Psoas muscle (tissue), 8 donors: ENCODE measurements around the gene GRID2. TPM values are rescaled to one million over a fixed set of nuclear protein-coding genes. Genes with fewer than 3 reads are reported as not detected.

ENCODE experiments used
- ATAC-seq, 4 donors: fragments of 200-7000 bp; cut with Tn5 transposase; one replicate each; pipeline ENCODE4 v1.9.1; 2020; ENCODE audit warnings: moderate library complexity in 3 of 4, mild to moderate bottlenecking in 2 of 4
- DNase-seq, 2 donors: peaks; one replicate each; pipeline ENCODE4 v3.0.0-alpha.2; 2020
- H3K27ac ChIP-seq: fragments of 200-600 bp; one replicate; pipeline ENCODE4 v1.8.0; 2022
- H3K27me3 ChIP-seq, 3 donors: fragments of 200-600 bp in 1 of 3; one replicate each; pipeline versions ENCODE4 v1.6.1 to v1.8.0; 2013 to 2022; ENCODE audit warnings: low read length in 2 of 3, mild to moderate bottlenecking in 2 of 3, moderate library complexity in 1 of 3; ENCODE audit not compliant: insufficient read depth in 3 of 3
- H3K36me3 ChIP-seq, 2 donors: fragments of 200-600 bp in 1 of 2; one replicate each; pipeline versions ENCODE4 v1.6.1 to v1.8.0; 2013 to 2022; ENCODE audit warnings: low read depth in 1 of 2, mild to moderate bottlenecking in 1 of 2, moderate library complexity in 1 of 2; ENCODE audit not compliant: insufficient read depth in 1 of 2
- H3K4me1 ChIP-seq: fragments of 200-600 bp; one replicate; pipeline ENCODE4 v1.8.0; 2022
- H3K4me3 ChIP-seq: fragments of 200-600 bp; one replicate; pipeline ENCODE4 v1.8.0; 2022; ENCODE audit warnings: mild to moderate bottlenecking
- H3K9me3 ChIP-seq: fragments of 200-600 bp; one replicate; pipeline ENCODE4 v1.8.0; 2022
- WGBS, 3 donors: extraction: QIAGEN DNeasy Blood & Tissue Kit; methylation state at CpG; one replicate each; pipeline versions ENCODE4 v1.1.6 to v1.1.7; 2013; 5-methylcytosine and 5-hydroxymethylcytosine counted together
- intact Hi-C, 2 donors: fragments of 100-400 bp; cut with DNase I; formaldehyde crosslinking; loops; one replicate each; pipeline versions ENCODE4 v1.11.0 to v1.14.2; 2022
- polyA plus RNA-seq, 3 donors: library from polyadenylated mRNA; stranded (reverse); fragments of 200-250 nt; gene quantifications; one replicate each; pipeline ENCODE4 v1.2.3, GENCODE V29; 2013
- total RNA-seq, 4 donors: library from RNA; stranded (reverse); fragmentation: NEBNext Ultra II Directional in 2 of 4; extraction: Animal tissue kit (Norgen Biotek cat#: 25700) in 2 of 4; gene quantifications; one replicate each; pipeline versions ENCODE4 v1.2.1 to v1.2.4, GENCODE V29; 2021 to 2023
- TF ChIP-seq, protein P1 (sequence below): fragments of 200-600 bp; IDR thresholded peaks from one replicate; pipeline ENCODE4 v1.8.0; 2022; ENCODE audit warnings: antibody characterized with exemption
- donor health status: healthy with polysubstance abuse.
- donor health status: DM: no; HTN: no; CAD: no; lungs with moderate emphysema.
- donor health status: Bipolar disorder and iron deficiency.
- donor health status: healthy.
- donor health status: DM: yes; HTN: yes; CAD: no.
- donor health status: DM: no; HTN: no; CAD: no.
- donor health status: DM: no; HTN: no; CAD: no.
- donor health status: DM: yes; HTN: yes; CAD: no.

GRID2 gene
- total and polyA plus RNA-seq, 7 donors: not detected

DNA sequence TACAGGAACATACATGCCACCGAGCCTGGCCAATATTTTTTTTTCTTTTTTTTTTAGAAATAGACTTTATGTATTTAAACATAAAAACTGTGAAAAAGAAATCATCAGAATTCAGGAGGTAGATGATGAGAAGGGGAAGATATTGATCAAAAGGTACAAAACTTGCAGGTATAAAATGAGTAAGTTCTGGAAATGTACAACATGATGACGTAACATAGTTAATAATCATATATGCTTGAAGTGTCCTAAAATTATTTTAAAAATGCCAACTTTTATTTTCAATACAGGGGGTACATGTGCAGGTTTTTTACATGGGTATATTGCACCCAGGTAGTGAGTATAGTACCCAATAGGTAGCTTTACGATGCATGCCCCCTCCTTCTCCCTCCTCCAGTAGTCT, 337.6 kb downstream of the GRID2 start:
- no peak for DNase-seq
- no peak for ATAC-seq
- 86 to 91% (median 89%) methylated on average over 3 of the region's 3 CpGs for WGBS, 3 donors

DNA sequence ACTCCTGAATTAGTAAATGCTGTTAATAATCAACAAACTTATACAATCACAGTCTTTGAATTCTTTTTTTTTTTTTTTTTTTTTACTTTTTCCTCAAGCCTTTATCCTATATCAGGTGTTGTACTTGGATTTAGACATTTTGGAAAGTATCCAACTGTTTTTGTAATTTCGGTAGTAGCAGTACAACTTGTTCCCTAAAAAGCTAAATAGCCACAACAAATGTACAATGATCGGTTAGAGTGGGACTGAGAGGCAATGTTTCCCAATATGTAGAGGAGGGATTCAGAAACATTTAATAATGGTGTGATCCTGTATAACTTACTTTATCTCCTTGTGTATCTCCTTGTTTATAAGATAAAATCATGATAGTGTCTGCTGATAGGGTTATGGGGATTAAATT, 343.1 kb downstream of the GRID2 start:
- 48 to 61% (median 55%) methylated on average over 2 of the region's 2 CpGs for WGBS, 3 donors
- Histone ChIP-seq H3K27ac (no peak overlapping the region), H3K9me3 (no peaks in the 10 kb centered on the region), H3K4me1 (no peaks in the 10 kb centered on the region), H3K4me3 (no peak overlapping the region), H3K27me3 (no peaks in the 10 kb centered on the region), H3K36me3 (no peaks in the 10 kb centered on the region)
- DNase-seq: no peak
- TF ChIP-seq, protein P1, sequence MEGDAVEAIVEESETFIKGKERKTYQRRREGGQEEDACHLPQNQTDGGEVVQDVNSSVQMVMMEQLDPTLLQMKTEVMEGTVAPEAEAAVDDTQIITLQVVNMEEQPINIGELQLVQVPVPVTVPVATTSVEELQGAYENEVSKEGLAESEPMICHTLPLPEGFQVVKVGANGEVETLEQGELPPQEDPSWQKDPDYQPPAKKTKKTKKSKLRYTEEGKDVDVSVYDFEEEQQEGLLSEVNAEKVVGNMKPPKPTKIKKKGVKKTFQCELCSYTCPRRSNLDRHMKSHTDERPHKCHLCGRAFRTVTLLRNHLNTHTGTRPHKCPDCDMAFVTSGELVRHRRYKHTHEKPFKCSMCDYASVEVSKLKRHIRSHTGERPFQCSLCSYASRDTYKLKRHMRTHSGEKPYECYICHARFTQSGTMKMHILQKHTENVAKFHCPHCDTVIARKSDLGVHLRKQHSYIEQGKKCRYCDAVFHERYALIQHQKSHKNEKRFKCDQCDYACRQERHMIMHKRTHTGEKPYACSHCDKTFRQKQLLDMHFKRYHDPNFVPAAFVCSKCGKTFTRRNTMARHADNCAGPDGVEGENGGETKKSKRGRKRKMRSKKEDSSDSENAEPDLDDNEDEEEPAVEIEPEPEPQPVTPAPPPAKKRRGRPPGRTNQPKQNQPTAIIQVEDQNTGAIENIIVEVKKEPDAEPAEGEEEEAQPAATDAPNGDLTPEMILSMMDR: no peak
- intact Hi-C loops: no loop called here
- no peak for ATAC-seq

More for the DNA sequence above, 337.6 kb downstream of the GRID2 start:
- Histone ChIP-seq H3K9me3 (no peaks in the 10 kb centered on the region), H3K4me1 (no peaks in the 10 kb centered on the region), H3K27me3 (no peaks in the 10 kb centered on the region), H3K4me3 (no peak overlapping the region), H3K27ac (no peak overlapping the region), H3K36me3 (no peaks in the 10 kb centered on the region)
- intact Hi-C loops: no loop called here
- TF ChIP-seq, protein P1: no peak

DNA sequence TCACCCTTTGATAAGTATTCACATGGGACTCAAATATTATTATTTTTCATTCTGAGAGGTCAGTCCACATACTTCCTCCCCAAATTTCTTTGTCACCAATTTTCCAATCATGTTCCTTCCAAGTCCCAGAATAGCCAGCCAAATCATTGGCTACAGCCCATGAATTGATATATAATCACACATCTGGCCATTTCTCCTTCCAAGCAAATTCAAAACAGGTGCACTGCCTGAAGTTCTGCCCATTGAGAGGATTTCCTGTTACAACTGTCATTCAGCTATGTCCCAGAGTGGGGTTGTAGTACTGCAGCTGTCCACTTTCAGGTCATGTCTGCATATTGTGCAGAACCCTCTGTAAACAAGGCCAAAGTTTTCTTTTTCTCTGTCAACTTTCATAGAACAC, 347.8 kb downstream of the GRID2 start:
- intact Hi-C loops: no loop called here
- TF ChIP-seq, protein P1: no peak
- H3K4me1 ChIP-seq: no peaks in the 10 kb centered on the region
- H3K9me3 ChIP-seq: no peaks in the 10 kb centered on the region
- no peak overlapping the region for H3K4me3 ChIP-seq
- no peak for ATAC-seq
- DNase-seq: no peak
- no peaks in the 10 kb centered on the region for H3K27me3 ChIP-seq
- H3K27ac ChIP-seq: no peak overlapping the region
- H3K36me3 ChIP-seq: no peaks in the 10 kb centered on the region

DNA sequence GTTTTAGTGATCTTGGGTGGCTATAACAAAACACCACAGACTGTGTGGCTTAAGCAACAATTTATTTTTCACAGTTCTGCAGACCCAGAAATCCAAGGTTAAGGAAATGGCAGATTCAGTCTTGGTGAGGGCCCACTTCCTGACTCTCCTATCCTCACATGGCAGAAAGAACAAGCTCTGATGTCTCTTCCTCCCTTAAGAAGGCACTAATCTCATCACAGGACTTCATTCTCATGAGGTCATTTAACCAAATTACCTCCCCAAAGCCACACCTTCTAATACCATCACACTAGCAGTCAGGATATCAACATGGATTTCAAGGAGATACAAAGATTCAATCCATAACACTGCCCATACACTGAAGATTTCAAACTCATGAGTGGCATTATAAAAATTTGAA, 350.3 kb downstream of the GRID2 start:
- ATAC-seq (no peak), DNase-seq (no peak)
- no peak overlapping the region for H3K4me3 ChIP-seq
- no peaks in the 10 kb centered on the region for H3K27me3 ChIP-seq
- TF ChIP-seq, protein P1: no peak
- H3K36me3 ChIP-seq: no peaks in the 10 kb centered on the region
- intact Hi-C loops: no loop called here
- H3K27ac ChIP-seq: no peak overlapping the region
- no peaks in the 10 kb centered on the region for H3K9me3 ChIP-seq
- no peaks in the 10 kb centered on the region for H3K4me1 ChIP-seq

DNA sequence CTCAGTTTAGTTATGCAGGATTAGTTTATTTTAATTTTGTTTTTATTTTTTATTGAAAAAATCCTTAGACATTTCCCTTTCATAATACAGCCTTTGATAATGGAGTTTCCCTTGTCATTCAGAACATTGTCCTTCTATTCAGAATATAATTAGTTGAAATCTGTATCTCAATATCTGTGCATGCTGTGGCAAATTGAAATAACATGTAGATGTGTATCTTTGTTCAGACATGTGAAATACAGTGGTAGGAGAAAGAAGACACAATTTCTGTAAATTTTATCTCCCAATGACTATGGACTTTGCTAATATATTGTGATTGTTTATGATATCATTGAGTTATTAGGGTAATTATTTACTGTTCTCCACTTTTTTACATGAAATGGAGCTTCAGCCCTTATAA, 353.9 kb downstream of the GRID2 start:
- intact Hi-C loops: no loop called here
- Histone ChIP-seq H3K9me3 (no peaks in the 10 kb centered on the region), H3K4me3 (no peak overlapping the region), H3K4me1 (no peaks in the 10 kb centered on the region), H3K27me3 (no peaks in the 10 kb centered on the region), H3K27ac (no peak overlapping the region), H3K36me3 (no peaks in the 10 kb centered on the region)
- ATAC-seq (no peak), DNase-seq (no peak)
- TF ChIP-seq, protein P1: no peak
